Activated CD8-positive, alpha-beta T cell treated with anti-CD3 and anti-CD28 coated beads for 36 hours (primary cell): ENCODE measurements around the gene RTF2. TPM values are rescaled to one million over a fixed set of nuclear protein-coding genes. Genes with fewer than 3 reads are reported as not detected.
A peak's percentile ranks its signal among the peaks of the same experiment; 100 is the strongest.

Source experiments
- ATAC-seq: fragments of 200-7000 bp; cut with Tn5 transposase; one replicate; pipeline ENCODE4 v1.10.0; 2021; ENCODE audit warnings: mild to moderate bottlenecking, moderate library complexity
- CTCF ChIA-PET: fragments of 350-600 bp; sonication (Branson Sonifier 250); formaldehyde crosslinking; loops from one replicate; lab custom pipeline; 2021; ENCODE audit warnings: antibody characterized with exemption; lab: Charles Lee
- POLR2A ChIA-PET: fragments of 350-600 bp; sonication (Branson Sonifier 250); formaldehyde crosslinking; loops from one replicate; lab custom pipeline; 2021; ENCODE audit warnings: antibody characterized with exemption; lab: Charles Lee
- DNase-seq: peaks from one replicate; pipeline ENCODE4 v3.0.0-alpha.2; 2020
- H3K27ac Mint-ChIP-seq: one replicate; pipeline ENCODE4 v1.8.0; 2021; ENCODE audit warnings: mild to moderate bottlenecking, mixed read lengths
- H3K27me3 Mint-ChIP-seq: one replicate; pipeline ENCODE4 v1.8.0; 2021; ENCODE audit warnings: mixed read lengths
- H3K36me3 Mint-ChIP-seq: one replicate; pipeline ENCODE4 v1.8.0; 2021; ENCODE audit warnings: low read depth, mixed read lengths
- H3K4me1 Mint-ChIP-seq: one replicate; pipeline ENCODE4 v1.8.0; 2021; ENCODE audit warnings: low read depth, mixed read lengths
- H3K4me3 Mint-ChIP-seq: one replicate; pipeline ENCODE4 v1.8.0; 2021; ENCODE audit warnings: mild to moderate bottlenecking, moderate library complexity, mixed read lengths
- H3K9me3 Mint-ChIP-seq: one replicate; pipeline ENCODE4 v1.8.0; 2021; ENCODE audit warnings: mixed read lengths
- intact Hi-C: fragments of 100-400 bp; cut with micrococcal nuclease; formaldehyde crosslinking; loops from one replicate; pipeline ENCODE4 v1.10.0; 2022
- total RNA-seq, 2 experiments: library from RNA; stranded (reverse); gene quantifications; one replicate each; pipeline ENCODE4 v1.2.3, GENCODE V29; 2021
- TF ChIP-seq, protein P1 (sequence below): fragments of 200-600 bp; IDR thresholded peaks from one replicate; pipeline ENCODE4 v1.8.0; 2022; ENCODE audit warnings: antibody characterized with exemption, mild to moderate bottlenecking

Gene RTF2
- total RNA-seq, 2 experiments from 2014 or later = 72.0 to 76.7 TPM

DNA sequence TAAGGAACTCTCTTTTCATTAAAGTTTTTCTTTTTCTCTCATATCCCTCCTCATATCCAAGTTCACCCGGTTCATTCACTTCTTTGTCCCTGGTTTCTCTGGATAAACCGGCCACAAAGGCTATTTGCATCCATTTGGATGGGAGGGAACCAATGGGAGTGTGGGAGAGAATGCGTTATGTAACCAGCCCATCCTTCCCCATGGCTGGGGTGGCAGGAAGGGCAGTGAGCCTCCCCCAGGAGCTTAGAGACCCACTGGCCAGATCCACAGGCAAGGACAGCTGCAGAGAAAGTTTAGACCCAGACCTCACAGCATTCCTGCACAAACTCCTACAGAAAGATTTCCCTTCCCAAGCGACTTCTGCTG lies 45.6 kb upstream of the RTF2 start:
- no peaks in the 10 kb centered on the region for H3K9me3 Mint-ChIP-seq
- DNase-seq (no peak), ATAC-seq (no peak)
- peaks cover 14% of the 10 kb centered on the region for H3K36me3 Mint-ChIP-seq
- peak overlapping the region; percentile 76 for H3K27ac Mint-ChIP-seq
- peaks cover 74% of the 10 kb centered on the region for H3K4me1 Mint-ChIP-seq
- ChIA-PET CTCF (interaction anchor here (1.2 to 3.8 kb wide), 4 partner anchors 10 to 17 kb away, joined by 3 to 17 read pairs (median 4); partner anchors contain the start of gene CASS4), POLR2A (interaction anchor here (0.9 to 4.0 kb wide), 2 partner anchors 10 to 14 kb away, joined by 4 to 16 read pairs; partner anchors contain the start of gene CASS4)
- no peaks in the 10 kb centered on the region for H3K27me3 Mint-ChIP-seq
- intact Hi-C loops = no loop called here
- no peak overlapping the region for H3K4me3 Mint-ChIP-seq
- TF ChIP-seq, protein P1, sequence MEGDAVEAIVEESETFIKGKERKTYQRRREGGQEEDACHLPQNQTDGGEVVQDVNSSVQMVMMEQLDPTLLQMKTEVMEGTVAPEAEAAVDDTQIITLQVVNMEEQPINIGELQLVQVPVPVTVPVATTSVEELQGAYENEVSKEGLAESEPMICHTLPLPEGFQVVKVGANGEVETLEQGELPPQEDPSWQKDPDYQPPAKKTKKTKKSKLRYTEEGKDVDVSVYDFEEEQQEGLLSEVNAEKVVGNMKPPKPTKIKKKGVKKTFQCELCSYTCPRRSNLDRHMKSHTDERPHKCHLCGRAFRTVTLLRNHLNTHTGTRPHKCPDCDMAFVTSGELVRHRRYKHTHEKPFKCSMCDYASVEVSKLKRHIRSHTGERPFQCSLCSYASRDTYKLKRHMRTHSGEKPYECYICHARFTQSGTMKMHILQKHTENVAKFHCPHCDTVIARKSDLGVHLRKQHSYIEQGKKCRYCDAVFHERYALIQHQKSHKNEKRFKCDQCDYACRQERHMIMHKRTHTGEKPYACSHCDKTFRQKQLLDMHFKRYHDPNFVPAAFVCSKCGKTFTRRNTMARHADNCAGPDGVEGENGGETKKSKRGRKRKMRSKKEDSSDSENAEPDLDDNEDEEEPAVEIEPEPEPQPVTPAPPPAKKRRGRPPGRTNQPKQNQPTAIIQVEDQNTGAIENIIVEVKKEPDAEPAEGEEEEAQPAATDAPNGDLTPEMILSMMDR = no peak

- no peaks in the 10 kb centered on the region for H3K9me3 Mint-ChIP-seq
- peak overlapping the region; percentile 76 for H3K27ac Mint-ChIP-seq
- TF ChIP-seq, protein P1 = no peak
- DNase-seq (no peak), ATAC-seq (no peak)
- peaks cover 74% of the 10 kb centered on the region for H3K4me1 Mint-ChIP-seq
- no peaks in the 10 kb centered on the region for H3K27me3 Mint-ChIP-seq
- ChIA-PET CTCF (interaction anchor here (1.3 to 3.8 kb wide), 4 partner anchors 11 to 17 kb away, joined by 4 to 17 read pairs (median 5); partner anchors contain the start of gene CASS4), POLR2A (interaction anchor here (4.0 kb wide), 1 partner anchor 10 kb away, joined by 16 read pairs; the partner anchor contains the start of gene CASS4)
- intact Hi-C loops = no loop called here
- H3K4me3 Mint-ChIP-seq = no peak overlapping the region
- peaks cover 10% of the 10 kb centered on the region for H3K36me3 Mint-ChIP-seq
Observed at GRCh38 chr20:56423211-56423610, 45.2 kb upstream of the RTF2 start.

DNA sequence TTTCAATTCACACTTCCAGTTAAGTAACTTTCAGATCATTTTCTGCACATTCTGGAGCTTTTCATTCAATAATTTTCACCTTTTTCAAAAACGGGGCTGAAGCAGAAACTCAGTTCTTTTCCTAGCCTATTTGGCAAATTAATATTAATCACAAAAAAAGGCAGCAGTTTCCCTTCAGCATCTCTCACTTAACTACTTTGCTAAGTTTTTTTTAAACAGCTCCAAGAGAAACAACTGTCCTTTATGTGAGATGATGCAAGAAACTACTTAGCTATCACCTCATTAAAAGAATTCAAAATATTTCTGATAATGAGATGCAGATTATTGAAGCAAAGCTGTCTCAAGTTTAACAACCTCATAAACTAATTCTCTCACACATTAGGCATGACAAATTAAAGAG lies 44.5 kb upstream of the RTF2 start:
- intact Hi-C loops = no loop called here

GRCh38 chr20:56424931-56425330 lies 43.5 kb upstream of the RTF2 start:
- intact Hi-C loops = no loop called here
- Mint-ChIP-seq H3K4me3 (no peak overlapping the region), H3K27ac (peak overlapping the region; percentile 23), H3K27me3 (no peaks in the 10 kb centered on the region), H3K36me3 (peaks cover 9% of the 10 kb centered on the region), H3K4me1 (peaks cover 78% of the 10 kb centered on the region), H3K9me3 (no peaks in the 10 kb centered on the region)
- CTCF ChIA-PET = interaction anchor here (1.1 to 1.8 kb wide), 4 partner anchors 9 to 33 kb away, joined by 3 to 6 read pairs (median 4); partner anchors contain the start of genes AURKA, CASS4 and CSTF1
- TF ChIP-seq, protein P1 = no peak
- DNase-seq (no peak), ATAC-seq (no peak)
- POLR2A ChIA-PET = interaction anchor here (0.8 to 4.0 kb wide), 3 partner anchors 9 to 15 kb away, joined by 3 to 16 read pairs (median 6); partner anchors contain the start of gene CASS4

More for the DNA sequence above, 44.5 kb upstream of the RTF2 start:
- ChIA-PET CTCF (interaction anchor here (1.1 to 3.8 kb wide), 6 partner anchors 8 to 31 kb away, joined by 3 to 17 read pairs (median 4); partner anchors contain the start of genes AURKA, CASS4 and CSTF1), POLR2A (interaction anchor here (0.8 to 4.0 kb wide), 2 partner anchors 11 to 16 kb away, joined by 3 to 16 read pairs; partner anchors contain the start of gene CASS4)
- DNase-seq = no peak
- peaks cover 74% of the 10 kb centered on the region for H3K4me1 Mint-ChIP-seq
- H3K36me3 Mint-ChIP-seq = peaks cover 9% of the 10 kb centered on the region
- ATAC-seq = no peak
- no peaks in the 10 kb centered on the region for H3K9me3 Mint-ChIP-seq
- no peak overlapping the region for H3K4me3 Mint-ChIP-seq
- H3K27ac Mint-ChIP-seq = no peak overlapping the region
- TF ChIP-seq, protein P1 = no peak
- H3K27me3 Mint-ChIP-seq = no peaks in the 10 kb centered on the region

- ATAC-seq (no peak), DNase-seq (no peak)
- ChIA-PET POLR2A (interaction anchor here (1.2 to 4.0 kb wide), 4 partner anchors 10 to 28 kb away, joined by 3 to 16 read pairs (median 5); partner anchors contain the start of gene CASS4), CTCF (interaction anchor here (1.6 kb wide), 1 partner anchor 14 kb away, joined by 6 read pairs; the partner anchor contains the start of gene CASS4)
- Mint-ChIP-seq H3K4me3 (no peak overlapping the region), H3K27me3 (no peaks in the 10 kb centered on the region), H3K9me3 (no peaks in the 10 kb centered on the region), H3K4me1 (peaks cover 79% of the 10 kb centered on the region), H3K27ac (no peak overlapping the region), H3K36me3 (peaks cover 5% of the 10 kb centered on the region)
- TF ChIP-seq, protein P1 = no peak
- intact Hi-C loops = no loop called here
Observed at GRCh38 chr20:56426026-56426425, 42.4 kb upstream of the RTF2 start.
